GM21786 (cell line): ENCODE data around the gene ELOB.

Source experiments
- ATAC-seq: cut with Tn5 transposase; IDR thresholded peaks from one replicate; pipeline ENCODE4 v1.9.1; 2021; ENCODE audit not compliant: unreplicated experiment

The ELOB gene

DNA sequence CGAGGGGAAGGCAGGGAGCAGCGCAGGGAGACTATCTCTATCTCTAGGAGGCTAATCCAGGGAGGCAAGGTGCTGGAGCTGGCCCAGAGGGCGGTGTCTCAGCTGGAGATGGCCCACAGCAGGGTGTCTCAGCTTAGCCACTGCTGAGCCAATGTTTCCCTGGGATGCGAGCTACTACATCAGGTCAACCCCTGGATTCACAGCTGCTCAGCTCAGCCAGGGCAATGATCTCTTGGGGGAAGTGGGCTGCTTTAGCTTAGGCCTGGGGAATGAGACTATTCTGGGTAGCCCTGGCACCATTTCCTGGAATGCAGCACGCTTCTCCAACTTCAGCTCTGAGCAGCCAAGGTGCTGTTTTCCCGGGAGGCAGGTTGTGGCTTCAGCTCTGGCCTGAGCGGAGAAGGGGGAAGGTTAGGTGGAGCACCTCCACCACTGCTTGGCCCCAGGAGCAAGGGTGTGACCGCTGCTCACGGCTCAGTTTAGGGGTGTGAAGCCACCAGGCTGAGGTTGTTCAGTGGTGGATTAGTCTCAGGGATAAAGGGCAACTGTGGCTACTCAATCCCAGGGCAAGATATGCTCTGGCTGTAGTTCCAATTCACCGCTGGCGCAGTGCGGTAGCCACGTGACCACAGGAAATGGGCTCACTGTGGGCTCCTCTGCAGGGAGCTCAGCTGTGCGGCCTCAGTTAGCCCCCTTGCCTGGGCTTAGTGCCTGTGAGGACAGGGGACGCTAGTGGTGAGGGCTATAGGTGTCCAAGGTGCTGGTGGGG lies 34.8 kb upstream of the ELOB start:
- no peak for ATAC-seq

DNA sequence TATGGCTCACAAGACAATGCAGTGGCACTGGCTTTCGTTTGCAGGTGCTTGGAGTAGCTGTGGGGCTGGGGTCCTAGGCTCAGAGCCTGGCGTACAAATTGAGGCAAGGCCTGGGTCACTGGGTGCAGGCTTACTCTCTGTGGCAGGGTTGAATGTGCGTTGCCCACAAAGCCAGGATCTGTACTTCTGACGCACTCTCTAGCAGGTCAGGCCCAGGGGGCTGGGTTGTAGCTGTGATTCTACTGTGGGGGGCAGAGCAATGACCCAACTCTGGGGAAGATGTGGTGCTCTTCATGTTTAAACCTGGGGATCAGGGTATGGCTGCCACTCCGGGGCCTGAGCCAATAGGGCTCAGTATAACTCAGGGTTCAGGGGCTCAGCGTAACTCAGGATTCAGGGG lies 33.6 kb upstream of the ELOB start:
- no peak for ATAC-seq

DNA sequence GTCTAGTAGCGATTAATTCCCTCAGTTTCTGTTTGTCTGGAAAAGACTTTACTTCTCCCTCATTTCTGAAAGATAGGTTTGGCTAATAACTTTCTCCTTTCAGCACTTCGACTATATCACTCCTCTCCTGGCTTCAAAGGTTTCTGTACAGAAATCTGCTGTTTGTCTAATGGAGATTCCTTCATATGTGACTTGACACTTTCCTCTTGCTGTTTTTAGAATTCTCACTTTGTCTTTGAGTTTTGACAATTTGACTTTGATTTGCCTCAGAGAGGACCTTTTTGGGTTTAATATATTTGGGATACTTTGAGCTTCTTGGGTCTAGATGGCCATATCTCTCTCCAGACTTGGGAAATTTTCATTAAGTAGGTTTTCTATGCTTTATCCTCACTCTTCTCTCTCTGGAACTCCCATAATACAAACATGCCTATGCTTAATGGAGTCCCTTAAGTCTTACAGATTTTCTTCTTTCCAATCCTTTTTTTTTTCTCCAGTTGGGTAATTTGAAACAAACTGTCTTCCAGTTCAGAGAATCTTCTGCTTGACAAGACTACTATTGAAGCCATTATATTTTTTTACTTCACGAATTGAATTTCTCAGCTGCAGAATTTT lies 32.2 kb upstream of the ELOB start:
- no peak for ATAC-seq

DNA sequence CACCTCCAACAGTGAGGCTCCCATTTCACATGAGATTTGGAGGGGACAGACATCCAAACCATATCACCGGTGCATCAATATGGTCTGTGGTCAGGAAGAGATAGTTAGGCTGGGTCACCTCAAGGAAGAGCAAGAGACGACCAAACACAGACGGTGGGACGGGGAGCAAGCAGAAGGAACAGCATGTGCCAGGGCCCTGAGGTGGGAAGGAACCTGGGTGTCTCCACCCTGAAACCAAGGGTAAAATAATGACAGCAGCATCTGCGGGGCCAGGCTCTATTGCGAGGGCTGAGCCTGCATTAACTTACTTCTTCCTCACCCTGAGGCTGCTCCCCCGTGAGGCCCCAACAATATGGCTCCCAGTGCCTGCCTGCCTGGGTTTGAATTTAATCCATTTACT lies 31.1 kb upstream of the ELOB start:
- ATAC-seq = no peak

DNA sequence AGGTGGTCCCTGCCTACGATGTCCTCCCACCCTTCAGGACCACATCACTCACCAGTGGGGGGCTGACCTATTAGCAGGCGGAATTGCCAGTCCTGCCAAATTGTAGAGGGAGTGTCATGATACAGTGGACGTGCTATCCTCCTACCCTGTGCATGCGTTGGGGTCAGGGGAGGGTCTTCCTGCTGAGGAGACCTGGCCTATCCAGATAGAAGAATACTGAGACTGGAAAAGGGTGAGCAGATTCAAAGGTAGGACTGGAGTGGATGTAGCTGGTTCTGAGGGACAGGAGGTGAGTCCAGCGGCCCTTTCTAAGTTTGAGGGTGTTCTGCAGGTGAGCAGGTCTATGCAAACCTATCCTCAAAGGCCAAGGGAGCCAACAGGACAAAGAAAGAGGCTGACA lies 29.2 kb upstream of the ELOB start:
- ATAC-seq = no peak

DNA sequence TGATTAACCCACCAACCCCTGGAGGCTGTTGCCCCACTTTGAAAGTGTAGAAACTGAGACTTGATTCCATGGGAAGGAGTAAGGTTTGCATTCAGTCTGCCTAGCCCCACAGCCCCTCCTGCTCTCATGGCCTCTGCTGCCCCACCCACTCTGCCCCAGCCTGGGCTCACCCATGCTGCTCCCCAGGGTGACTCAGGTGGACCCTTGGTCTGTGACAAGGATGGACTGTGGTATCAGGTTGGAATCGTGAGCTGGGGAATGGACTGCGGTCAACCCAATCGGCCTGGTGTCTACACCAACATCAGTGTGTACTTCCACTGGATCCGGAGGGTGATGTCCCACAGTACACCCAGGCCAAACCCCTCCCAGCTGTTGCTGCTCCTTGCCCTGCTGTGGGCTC lies 27.6 kb upstream of the ELOB start:
- no peak for ATAC-seq

DNA sequence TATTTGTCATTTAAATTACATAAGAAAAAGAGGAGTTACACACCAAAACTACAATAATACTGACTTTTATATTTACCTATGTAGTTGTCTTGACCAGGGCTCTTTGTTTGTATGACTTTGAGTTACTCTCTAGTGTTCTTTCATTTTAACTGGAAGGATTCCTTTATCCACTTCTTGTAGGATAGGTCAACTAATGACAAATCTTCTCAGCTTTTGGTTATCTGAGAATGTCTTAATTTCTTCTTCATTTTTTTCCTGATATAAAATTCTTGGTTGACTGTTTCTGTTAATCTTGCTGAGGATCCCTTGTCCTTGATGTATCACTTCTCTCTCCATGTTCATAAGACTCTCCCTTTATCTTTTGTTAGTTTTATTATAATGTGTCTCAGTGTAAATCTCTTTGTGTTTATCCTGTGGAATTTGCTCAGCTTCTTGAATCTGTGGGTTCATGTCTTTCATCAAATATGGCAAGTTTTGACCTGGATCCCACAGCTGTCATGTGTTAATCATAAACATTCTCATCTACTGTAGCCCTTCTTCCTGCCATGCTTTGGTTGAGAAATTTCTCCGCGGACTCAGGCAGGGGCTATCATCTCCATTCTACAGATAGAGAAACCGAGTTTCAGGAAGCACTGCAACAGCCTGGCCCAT lies 26.6 kb upstream of the ELOB start:
- no peak for ATAC-seq

DNA sequence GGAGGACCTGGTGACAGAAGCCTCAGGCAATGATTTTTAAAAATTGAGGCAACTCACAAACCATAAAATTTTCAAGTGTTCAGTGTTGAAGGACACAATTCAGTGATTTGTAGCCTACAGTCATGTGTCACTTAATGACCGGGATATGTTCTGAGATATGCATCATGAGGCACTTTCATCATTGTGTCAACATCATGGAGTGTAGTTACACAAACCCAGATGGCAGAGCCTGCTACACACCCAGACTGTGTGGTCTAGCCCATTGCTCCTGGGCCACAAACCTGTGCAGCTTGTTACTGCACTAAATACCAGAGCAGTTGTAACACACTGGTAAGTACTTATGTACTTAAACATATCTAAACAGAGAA lies 22.8 kb upstream of the ELOB start:
- ATAC-seq = no peak

DNA sequence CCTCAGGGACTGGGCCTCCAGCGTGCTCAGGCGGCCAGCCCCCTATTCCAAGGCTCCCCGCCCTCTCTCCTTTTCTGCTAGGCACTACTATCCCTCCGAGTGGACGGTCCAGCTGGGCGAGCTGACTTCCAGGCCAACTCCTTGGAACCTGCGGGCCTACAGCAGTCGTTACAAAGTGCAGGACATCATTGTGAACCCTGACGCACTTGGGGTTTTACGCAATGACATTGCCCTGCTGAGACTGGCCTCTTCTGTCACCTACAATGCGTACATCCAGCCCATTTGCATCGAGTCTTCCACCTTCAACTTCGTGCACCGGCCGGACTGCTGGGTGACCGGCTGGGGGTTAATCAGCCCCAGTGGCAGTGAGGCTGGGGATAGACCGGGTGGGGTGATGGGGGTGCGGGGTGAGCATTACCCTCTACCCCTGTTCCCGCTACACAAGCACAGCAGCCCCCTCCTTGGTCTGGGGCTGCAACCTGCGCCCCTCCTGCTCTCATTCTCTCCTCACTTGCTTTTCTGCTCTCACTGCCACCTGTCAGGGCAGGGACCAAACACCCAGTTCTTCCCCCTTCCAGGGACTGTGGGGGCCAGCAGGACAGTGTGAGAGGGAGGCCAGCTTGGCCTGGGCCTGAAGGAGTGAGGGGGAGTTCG lies 22.3 kb upstream of the ELOB start:
- no peak for ATAC-seq

DNA sequence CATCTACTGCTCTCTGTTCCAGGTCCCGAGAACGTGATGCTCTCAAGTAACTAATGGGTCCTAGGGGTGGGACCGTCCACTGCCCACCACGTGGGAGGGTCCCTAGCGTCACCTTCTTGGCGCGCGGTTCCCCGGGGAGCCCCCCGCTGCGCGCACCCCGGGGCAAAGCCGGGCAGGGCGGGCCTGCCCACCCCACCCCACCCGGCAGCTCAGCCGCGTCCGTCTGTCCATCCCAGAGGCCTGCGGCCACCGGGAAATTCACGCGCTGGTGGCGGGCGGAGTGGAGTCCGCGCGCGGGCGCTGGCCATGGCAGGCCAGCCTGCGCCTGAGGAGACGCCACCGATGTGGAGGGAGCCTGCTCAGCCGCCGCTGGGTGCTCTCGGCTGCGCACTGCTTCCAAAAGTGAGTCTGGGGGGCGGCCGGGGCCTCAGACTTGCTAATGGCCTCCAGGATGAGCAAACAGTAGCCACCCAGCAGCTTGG lies 21.7 kb upstream of the ELOB start:
- ATAC-seq = no peak

DNA sequence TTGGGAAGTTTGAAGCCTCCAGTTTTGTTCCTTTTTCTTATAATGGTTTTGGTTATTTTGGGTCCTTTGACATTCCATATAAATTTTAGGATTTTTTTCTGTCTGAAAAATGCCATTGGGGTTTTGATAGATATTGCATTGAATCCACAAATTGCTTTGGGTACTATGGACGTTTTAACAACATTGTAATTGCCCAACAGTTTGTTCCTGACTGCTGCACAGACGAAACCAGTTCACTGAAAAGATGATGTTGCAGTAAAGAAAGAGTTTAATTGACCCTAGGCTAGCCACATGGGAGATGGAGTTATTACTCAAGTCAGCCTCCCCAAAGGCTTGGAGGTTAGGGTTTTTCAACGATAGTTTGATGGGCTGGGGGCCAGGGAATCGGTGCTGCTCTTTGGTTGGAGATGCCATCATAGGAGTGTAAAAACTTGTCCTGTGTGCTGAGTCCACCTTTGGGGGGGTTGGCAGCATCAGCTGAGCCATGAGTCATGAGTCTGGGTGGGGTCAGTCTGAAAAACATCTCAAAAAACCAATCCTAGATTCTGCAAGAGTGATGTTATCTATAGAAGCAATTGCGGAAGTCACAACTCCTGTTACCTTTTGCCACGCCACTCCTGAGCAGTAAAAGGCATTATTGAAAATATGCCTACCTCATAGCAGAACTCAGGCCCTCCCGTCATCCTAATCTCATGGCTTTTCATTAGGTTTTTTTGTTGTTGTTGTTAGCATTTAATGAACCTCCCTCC lies 18.5 kb upstream of the ELOB start:
- ATAC-seq = no peak

DNA sequence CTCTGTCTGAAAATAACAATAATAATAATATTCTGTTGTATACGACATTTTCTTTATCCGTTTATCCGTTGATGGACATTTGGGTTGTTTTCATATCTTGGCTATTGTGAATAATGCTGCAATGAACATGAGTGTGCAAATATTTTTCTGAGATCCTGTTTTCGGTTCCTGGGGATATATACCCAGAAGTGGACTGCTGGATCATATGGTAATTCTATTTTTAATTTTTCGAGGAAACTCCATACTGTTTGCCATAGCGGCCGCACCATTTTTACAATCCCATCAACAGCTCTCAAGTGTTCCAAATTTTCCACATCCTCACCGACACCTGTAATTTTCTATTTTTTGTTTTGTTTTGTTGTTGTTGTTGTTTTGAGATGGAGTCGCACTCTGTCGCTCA lies 15.9 kb upstream of the ELOB start:
- no peak for ATAC-seq

DNA sequence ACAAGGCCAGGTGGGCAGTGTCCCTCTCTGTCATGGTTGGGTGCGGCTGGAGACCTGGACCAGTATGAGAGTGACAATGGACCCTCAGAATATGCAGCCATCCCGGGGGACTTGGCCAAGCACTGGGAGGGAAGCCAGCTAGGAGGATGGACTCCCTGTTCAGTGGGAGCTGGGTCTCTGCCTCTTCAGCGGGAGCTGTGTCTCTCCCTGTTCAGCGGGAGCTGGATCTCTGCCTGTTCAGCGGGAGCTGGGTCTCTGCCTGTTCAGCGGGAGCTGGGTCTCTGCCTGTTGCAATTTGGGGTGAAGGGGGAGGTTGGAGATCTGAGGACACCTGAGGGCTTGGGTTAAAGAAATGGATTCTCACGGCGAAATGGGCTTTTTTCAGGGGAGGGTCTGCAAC lies 14.1 kb upstream of the ELOB start:
- no peak for ATAC-seq

DNA sequence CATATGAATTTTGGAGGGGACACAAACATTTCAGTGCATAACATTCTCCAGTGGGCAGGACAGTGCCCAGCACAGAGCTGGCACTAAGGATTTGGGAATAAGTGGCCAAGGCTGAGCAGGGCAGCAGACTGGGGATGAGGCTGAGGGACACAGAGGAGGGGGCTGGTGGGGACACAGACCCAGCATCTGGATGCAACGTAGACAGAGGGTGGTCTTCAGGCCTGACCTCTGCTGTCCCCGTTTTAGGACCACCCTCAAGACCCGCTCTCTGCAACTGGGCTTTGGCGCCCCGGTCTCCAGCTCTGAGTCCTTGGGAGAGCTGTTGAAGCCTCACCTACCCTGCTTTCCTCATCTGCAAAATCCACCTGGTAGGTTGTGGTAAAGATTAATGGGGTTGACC lies 13.6 kb upstream of the ELOB start:
- no peak for ATAC-seq

DNA sequence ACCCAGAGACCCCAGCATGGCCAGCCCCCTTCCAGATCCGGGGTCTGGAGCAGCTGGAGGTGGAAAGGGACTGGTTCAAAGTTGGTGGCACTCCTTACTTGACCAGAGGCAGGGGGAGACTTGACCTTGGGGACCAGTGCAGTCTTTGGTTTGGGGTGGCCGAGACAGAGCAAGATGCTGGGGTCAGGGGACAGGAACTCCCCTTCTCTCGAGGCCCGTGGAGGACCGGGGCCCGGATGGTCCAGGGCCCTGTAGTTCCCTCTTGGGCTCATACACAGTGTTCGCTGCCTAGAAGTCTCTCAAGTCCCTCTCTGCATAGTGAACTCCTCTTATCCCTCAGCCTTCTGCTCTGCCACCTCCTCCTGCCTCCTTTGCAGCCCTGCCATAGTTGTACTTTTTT lies 10.9 kb upstream of the ELOB start:
- ATAC-seq = no peak

DNA sequence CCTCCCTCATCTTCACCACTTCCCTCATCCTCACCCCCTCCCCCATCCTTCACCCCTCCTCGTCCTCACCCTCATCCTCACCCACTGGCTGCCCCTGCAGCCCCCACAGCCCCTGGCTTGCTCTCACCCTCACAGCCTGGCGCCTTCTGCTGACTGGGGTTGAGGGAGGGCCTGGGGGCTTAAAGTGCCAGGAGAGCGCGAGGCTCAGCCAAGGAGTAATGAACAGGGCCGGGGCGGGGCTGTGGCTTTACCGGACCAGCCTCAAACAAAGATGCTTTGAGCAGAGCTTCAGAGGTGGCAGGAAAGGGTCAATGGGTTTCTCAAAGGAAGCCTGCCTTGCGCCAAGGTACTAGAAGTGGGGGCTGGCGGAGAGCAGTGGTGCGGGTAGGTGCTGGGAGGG lies 10.3 kb upstream of the ELOB start, which contains the start of gene PRSS33:
Gene PRSS33, minus strand, starts transcription at position 155 of the 400 bp plus-strand sequence. CDS start 1,013 bp downstream, outside the sequence.
- no peak for ATAC-seq

DNA sequence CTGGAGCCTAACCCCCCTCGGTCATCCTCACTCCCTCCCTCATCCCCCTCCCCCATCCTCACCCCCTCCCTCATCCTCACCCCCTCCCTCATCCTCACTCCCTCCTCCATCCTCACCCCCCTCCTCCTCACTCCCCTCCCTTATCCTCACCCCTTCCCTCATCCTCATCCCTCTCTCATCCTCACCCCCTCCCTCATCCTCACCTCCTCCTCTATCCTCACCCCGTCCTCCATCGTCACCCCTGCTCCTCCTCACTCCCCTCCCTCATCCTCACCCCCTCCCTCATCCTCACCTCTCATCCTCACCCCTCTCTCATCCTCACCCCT lies 9.7 kb upstream of the ELOB start:
- ATAC-seq = no peak

DNA sequence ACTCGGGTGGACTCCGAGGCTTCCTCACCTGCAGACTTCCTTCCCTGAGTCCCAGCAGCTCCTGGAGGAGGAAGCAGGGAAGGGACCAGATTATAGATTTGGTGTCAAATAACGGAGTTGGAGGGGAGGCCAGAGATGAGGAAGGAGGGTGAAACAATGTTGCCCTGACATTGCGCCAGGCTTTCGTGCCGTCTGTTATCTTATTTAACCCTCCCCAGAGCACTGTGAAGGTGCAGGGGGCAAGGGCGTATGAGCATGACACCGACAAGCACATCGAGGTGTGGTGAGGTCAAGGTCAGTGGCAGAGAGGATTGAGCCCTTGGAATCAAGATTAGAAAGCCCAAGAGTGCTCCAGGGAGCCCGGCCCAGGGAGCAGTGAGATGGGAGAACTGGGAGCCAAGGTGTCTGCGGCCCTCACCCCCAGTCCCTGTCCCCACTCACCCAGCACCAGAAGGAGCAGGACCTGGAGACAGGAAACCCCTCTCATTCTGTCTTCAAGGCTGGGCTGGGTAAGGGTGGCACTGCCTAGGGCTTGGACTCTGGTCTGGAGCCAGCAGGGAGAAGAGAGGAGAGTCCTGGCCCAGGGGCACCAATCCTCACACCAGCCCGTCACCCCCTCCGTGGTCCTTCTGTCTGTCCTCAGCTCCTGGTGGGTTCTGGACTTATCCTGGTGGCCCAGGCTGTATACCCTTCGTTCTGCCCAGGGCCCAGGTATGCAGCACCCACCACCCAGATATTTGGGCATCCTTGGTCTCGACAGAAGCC lies 9.2 kb upstream of the ELOB start:
- ATAC-seq = no peak

DNA sequence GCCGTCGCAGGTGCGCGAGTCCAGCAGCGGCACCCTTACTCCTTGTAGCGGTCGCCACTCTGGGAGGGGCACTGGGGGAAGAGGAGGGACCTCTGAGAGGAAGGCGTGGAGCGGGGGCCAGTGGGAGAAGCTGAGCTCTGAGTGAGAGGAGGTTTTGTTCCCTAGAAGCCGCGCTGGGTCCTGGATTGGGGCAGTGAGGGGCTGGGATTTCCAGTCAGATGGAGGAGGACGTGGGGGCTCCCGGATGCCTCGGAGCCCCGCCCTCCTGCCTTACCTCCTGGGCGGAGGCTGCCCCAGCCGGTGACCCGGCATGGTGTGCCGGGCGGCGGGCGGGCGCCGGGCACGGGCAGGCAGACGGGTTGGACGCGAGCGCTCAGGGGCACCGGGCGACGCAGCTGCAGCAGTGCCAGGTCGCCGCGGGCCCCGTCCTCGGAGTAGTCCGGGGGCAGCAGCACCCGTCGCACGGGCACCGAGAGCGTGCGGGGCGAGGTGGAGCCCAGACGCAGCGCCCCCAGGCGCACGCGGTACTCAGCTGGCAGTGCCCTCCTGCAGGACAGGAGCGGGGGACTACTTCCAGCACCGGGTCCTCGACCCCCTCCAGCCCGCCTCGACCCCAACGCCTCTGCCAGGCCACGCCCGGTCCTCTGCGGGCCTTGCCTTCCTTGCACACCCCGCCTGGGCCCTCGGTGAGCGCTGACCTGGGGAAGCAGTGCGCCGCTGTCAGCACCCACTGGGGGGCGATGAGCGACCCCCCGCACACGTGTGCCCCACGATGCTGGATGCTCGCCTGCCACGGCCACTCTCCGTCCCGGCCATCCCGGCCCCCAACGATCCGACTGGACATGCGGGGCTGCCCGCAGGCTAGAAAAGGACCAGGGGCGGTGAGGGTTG lies 8.3 kb upstream of the ELOB start:
- no peak for ATAC-seq
